SK-N-MC (cell line): ENCODE data around the gene ROBO2.

Source experiments
- DNase-seq: peaks from one replicate; pipeline ENCODE4 v3.0.0-alpha.2; 2011; ENCODE audit warnings: low read depth, low spot score
- H3K27ac ChIP-seq: fragments of 200-600 bp; sonication (generic); 2 replicates; pipeline ENCODE4 v1.5.1; 2016; ENCODE audit warnings: mixed run types
- H3K36me3 ChIP-seq: fragments of 200-600 bp; sonication (generic); 2 replicates; pipeline ENCODE4 v1.6.1; 2017; ENCODE audit warnings: antibody characterized with exemption, low read length, mixed read lengths; ENCODE audit not compliant: insufficient read depth
- H3K4me3 ChIP-seq: fragments of 200-600 bp; sonication (generic); 2 replicates; pipeline ENCODE4 v1.5.1; 2016
- H3K9ac ChIP-seq: fragments of 200-600 bp; sonication (generic); 2 replicates; pipeline ENCODE4 v1.8.0; 2017; ENCODE audit warnings: mixed run types, mixed read lengths; ENCODE audit not compliant: insufficient read length
- H3K9me3 ChIP-seq: fragments of 200-600 bp; sonication (generic); 2 replicates; pipeline ENCODE4 v1.6.1; 2017; ENCODE audit warnings: low read depth, mild to moderate bottlenecking, antibody characterized with exemption, low read length, moderate library complexity, mixed read lengths
- EZH2 ChIP-seq: fragments of 200-600 bp; sonication (generic); IDR thresholded peaks from one replicate; pipeline ENCODE4 v1.6.1; 2017; ENCODE audit warnings: antibody characterized with exemption
- FOXP2 ChIP-seq: optimal IDR thresholded peaks from 2 replicates; pipeline ENCODE3; 2011; ENCODE audit warnings: mild to moderate bottlenecking, moderate library complexity; ENCODE audit not compliant: insufficient read depth; ENCODE audit errors: extremely low read length, control extremely low read depth
- POLR2AphosphoS5 ChIP-seq: IDR thresholded peaks from 2 replicates; pipeline ENCODE4 v1.6.1; 2012; ENCODE audit warnings: mild to moderate bottlenecking, low read depth, low read length, borderline replicate concordance

Gene ROBO2

GRCh38 chr3:77595371-77595870, 555.5 kb downstream of the ROBO2 start:
- no peak for DNase-seq
- TF ChIP-seq FOXP2 (no peak), POLR2AphosphoS5 (no peak), EZH2 (no peak)
- Histone ChIP-seq H3K9me3 (no peaks in the 10 kb centered on the region), H3K9ac (no peak overlapping the region), H3K36me3 (no peaks in the 10 kb centered on the region), H3K27ac (no peak overlapping the region), H3K4me3 (no peak overlapping the region)

GRCh38 chr3:77599948-77600347, 560.0 kb downstream of the ROBO2 start:
- DNase-seq: no peak
- no peaks in the 10 kb centered on the region for H3K9me3 ChIP-seq
- no peak overlapping the region for H3K27ac ChIP-seq
- TF ChIP-seq FOXP2 (no peak), EZH2 (no peak), POLR2AphosphoS5 (no peak)
- no peak overlapping the region for H3K9ac ChIP-seq
- H3K4me3 ChIP-seq: no peak overlapping the region
- no peaks in the 10 kb centered on the region for H3K36me3 ChIP-seq

GRCh38 chr3:77601823-77602415, 562.0 kb downstream of the ROBO2 start:
- Histone ChIP-seq H3K9me3 (no peaks in the 10 kb centered on the region), H3K4me3 (no peak overlapping the region), H3K9ac (no peak overlapping the region), H3K36me3 (no peaks in the 10 kb centered on the region), H3K27ac (no peak overlapping the region)
- no peak for DNase-seq
- TF ChIP-seq POLR2AphosphoS5 (no peak), FOXP2 (no peak), EZH2 (no peak)

GRCh38 chr3:77602722-77603121, 562.8 kb downstream of the ROBO2 start:
- Histone ChIP-seq H3K27ac (no peak overlapping the region), H3K9ac (no peak overlapping the region), H3K36me3 (no peaks in the 10 kb centered on the region), H3K4me3 (no peak overlapping the region), H3K9me3 (no peaks in the 10 kb centered on the region)
- no peak for TF ChIP-seq POLR2AphosphoS5
- no peak for TF ChIP-seq FOXP2
- TF ChIP-seq EZH2: no peak
- DNase-seq: no peak

GRCh38 chr3:77605308-77605707, 565.4 kb downstream of the ROBO2 start:
- DNase-seq: no peak
- H3K36me3 ChIP-seq: no peaks in the 10 kb centered on the region
- H3K27ac ChIP-seq: no peak overlapping the region
- H3K4me3 ChIP-seq: no peak overlapping the region
- TF ChIP-seq FOXP2: no peak
- no peak for TF ChIP-seq POLR2AphosphoS5
- TF ChIP-seq EZH2: no peak
- no peak overlapping the region for H3K9ac ChIP-seq
- no peaks in the 10 kb centered on the region for H3K9me3 ChIP-seq

- DNase-seq: no peak
- H3K36me3 ChIP-seq: no peaks in the 10 kb centered on the region
- H3K4me3 ChIP-seq: no peak overlapping the region
- no peaks in the 10 kb centered on the region for H3K9me3 ChIP-seq
- TF ChIP-seq POLR2AphosphoS5 (no peak), FOXP2 (no peak), EZH2 (no peak)
- H3K9ac ChIP-seq: no peak overlapping the region
- no peak overlapping the region for H3K27ac ChIP-seq
Measured at GRCh38 chr3:77605865-77606264, 566.0 kb downstream of the ROBO2 start.

GRCh38 chr3:77606372-77606771, 566.5 kb downstream of the ROBO2 start:
- H3K9me3 ChIP-seq: no peaks in the 10 kb centered on the region
- TF ChIP-seq EZH2 (no peak), FOXP2 (no peak), POLR2AphosphoS5 (no peak)
- no peak overlapping the region for H3K9ac ChIP-seq
- H3K27ac ChIP-seq: no peak overlapping the region
- no peak for DNase-seq
- no peaks in the 10 kb centered on the region for H3K36me3 ChIP-seq
- no peak overlapping the region for H3K4me3 ChIP-seq

GRCh38 chr3:77618686-77619085, 578.8 kb downstream of the ROBO2 start:
- no peak for DNase-seq
- no peak overlapping the region for H3K9ac ChIP-seq
- no peaks in the 10 kb centered on the region for H3K9me3 ChIP-seq
- H3K36me3 ChIP-seq: no peaks in the 10 kb centered on the region
- TF ChIP-seq FOXP2: no peak
- no peak for TF ChIP-seq EZH2
- no peak for TF ChIP-seq POLR2AphosphoS5
- H3K4me3 ChIP-seq: no peak overlapping the region
- no peak overlapping the region for H3K27ac ChIP-seq

- DNase-seq: no peak
- no peak for TF ChIP-seq EZH2
- TF ChIP-seq POLR2AphosphoS5: no peak
- no peak for TF ChIP-seq FOXP2
- H3K9me3 ChIP-seq: no peaks in the 10 kb centered on the region
- H3K9ac ChIP-seq: no peak overlapping the region
- H3K27ac ChIP-seq: no peak overlapping the region
- H3K4me3 ChIP-seq: no peak overlapping the region
- no peaks in the 10 kb centered on the region for H3K36me3 ChIP-seq
Measured at GRCh38 chr3:77620009-77620408, 580.1 kb downstream of the ROBO2 start.
